GM21390 (cell line): ENCODE results near the gene SEMA6A.
A peak's percentile ranks its signal among the peaks of the same experiment; 100 is the strongest.

Experiments used
- ATAC-seq: cut with Tn5 transposase; IDR thresholded peaks from one replicate; pipeline ENCODE4 v1.9.1; 2021; ENCODE audit not compliant: unreplicated experiment

Gene SEMA6A, protein sequence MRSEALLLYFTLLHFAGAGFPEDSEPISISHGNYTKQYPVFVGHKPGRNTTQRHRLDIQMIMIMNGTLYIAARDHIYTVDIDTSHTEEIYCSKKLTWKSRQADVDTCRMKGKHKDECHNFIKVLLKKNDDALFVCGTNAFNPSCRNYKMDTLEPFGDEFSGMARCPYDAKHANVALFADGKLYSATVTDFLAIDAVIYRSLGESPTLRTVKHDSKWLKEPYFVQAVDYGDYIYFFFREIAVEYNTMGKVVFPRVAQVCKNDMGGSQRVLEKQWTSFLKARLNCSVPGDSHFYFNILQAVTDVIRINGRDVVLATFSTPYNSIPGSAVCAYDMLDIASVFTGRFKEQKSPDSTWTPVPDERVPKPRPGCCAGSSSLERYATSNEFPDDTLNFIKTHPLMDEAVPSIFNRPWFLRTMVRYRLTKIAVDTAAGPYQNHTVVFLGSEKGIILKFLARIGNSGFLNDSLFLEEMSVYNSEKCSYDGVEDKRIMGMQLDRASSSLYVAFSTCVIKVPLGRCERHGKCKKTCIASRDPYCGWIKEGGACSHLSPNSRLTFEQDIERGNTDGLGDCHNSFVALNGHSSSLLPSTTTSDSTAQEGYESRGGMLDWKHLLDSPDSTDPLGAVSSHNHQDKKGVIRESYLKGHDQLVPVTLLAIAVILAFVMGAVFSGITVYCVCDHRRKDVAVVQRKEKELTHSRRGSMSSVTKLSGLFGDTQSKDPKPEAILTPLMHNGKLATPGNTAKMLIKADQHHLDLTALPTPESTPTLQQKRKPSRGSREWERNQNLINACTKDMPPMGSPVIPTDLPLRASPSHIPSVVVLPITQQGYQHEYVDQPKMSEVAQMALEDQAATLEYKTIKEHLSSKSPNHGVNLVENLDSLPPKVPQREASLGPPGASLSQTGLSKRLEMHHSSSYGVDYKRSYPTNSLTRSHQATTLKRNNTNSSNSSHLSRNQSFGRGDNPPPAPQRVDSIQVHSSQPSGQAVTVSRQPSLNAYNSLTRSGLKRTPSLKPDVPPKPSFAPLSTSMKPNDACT

DNA sequence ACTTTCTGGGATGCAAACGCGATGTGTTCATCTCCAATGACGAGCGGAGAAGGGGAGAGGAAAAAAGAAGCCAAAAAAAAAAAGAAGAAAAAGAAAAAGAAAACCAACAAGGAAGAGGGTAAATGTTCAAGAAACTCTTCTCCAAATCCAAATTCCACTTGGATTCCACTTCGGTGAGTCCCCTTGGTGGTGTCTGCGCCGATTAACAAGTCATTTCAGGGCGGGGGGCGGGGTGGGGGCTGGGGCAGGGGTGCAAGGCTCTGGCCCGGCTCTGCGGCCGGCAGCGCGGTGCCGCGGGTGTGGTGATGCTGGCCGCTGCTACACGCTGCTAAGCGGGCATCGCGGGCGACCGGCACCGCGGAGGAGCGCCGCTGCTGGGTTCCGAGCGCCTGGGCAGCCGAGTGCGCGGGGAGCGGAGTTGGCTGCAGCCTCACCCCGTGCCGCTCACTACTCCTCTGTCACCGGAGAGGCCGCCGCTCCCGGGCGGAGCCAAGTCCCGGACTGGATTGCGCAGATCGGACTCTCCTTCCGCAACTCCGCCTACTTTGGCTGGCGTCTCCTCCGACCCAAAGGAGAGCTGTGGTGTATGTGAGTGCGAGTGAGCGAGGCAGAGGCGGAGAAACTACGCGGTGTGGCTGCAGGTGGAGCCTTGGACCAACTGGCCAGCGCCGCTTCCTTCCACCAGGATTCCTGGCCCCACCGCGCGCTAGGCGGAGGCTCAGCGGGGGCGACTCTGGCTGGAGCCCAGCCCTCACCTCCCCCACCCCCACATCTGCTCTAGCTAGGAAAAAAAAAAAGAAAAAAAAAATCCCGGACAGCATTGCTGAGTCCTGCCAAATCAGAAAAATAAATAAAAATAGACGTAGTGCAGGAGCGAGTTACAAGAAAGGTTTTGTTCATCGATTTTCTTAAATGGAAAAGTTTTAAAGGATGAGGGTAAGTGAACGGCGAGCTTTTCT, at the start of gene SEMA6A:
Gene SEMA6A, minus strand, starts transcription at position 457 of the 959 bp plus-strand sequence. CDS start 69,879 bp downstream, outside the sequence.
- peak; percentile 56 for ATAC-seq

DNA sequence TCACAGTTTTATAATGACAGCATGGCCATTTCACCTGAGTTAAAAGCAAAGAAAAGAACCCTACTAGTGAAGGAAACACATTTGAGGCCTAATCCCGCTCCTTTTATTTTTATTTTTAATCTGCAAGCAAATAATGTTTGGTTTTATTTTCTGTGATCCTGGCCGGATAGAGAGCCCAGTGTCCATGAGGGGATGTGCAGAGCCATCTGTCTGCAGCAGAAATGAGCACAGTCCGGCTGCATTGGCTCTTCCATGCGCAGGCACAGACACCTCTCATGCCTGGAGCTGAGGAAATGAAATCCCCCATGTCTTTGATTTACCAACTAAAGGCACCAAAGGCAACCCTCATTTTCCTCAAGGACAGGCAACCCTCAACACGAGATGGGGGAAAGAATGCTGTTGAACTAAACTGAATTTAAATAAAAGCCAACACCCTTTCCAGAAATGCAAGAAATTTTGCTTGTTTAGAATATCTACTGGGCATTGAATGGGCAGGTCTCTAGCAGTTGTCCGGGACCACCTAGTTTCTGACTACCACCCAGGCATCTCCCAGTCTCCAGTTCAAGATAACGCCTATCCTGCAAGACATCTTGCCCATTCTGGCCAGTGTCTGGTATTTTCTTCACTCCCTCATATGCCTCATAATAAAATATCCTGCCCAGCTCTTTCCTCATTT, 47.9 kb upstream of the SEMA6A start:
- no peak for ATAC-seq

- no peak for ATAC-seq
Measured at GRCh38 chr5:116621599-116621998, 47.0 kb upstream of the SEMA6A start.

DNA sequence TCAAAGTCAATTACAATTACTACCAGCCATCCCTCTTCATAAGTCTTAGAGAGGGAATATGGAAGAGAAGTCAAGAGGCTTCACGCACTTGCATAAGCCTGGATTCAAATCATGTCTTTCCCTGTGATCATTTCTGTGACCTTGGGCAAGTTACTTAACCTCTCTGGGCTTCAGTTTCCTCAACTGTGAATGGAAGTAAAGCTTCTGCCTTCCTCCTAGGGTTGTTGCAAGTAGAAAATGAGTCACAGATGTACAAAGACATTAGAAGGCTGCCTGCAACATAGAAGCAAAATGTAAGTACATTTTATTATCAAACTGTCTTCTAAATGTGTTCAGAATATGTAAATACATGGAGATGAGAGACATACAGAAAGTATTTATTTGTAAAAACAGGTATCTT, 42.3 kb upstream of the SEMA6A start:
- ATAC-seq: no peak

- no peak for ATAC-seq
Measured at GRCh38 chr5:116614603-116614920, 39.9 kb upstream of the SEMA6A start.

GRCh38 chr5:116613445-116613844, 38.8 kb upstream of the SEMA6A start:
- no peak for ATAC-seq

GRCh38 chr5:116612431-116612830, 37.8 kb upstream of the SEMA6A start:
- ATAC-seq: no peak

- no peak for ATAC-seq
Measured at GRCh38 chr5:116605310-116606070, 30.9 kb upstream of the SEMA6A start.

DNA sequence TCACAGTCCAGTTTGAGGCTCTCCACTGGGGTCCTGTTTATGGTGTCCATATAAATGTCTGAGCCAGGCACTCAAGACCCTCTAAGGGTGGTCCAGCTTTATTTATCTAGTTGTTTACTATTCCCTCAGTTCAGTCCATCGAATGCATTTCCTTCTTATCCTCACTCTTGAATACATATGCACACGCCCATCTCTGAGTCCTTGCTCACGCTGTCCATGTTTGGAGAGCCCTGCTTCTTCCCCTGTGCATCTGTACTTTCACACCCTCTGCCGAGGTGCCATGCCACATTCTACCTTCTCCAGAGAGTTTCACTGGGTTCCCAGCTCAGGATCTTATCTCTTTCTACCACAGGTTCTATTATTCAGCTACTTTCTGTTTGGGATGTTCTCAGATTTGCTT, 30.2 kb upstream of the SEMA6A start:
- ATAC-seq: no peak

DNA sequence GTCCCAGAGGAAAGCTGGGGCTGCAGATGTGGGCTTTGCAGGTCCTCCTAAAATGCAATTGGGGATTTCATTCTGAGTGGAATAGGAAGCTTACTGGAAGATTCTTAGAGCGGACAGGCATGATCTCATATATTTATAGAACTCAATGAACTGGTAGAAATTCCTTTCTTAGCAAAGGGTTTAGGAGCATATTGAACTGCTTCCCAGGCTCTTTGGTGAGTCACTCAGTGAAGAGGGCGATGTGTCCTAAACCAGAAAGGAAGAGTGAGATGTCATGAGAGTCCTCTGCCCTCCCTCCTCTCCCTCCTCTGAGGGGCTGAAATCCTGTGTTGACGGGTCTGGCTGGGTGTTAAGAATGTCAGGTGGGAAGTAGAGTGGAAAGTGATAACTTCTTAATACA, 26.3 kb upstream of the SEMA6A start:
- no peak for ATAC-seq

- no peak for ATAC-seq
Measured at GRCh38 chr5:116598911-116599310, 24.3 kb upstream of the SEMA6A start.

GRCh38 chr5:116595498-116595897, 20.9 kb upstream of the SEMA6A start:
- ATAC-seq: no peak

- ATAC-seq: no peak
Measured at GRCh38 chr5:116593340-116593739, 18.7 kb upstream of the SEMA6A start.

DNA sequence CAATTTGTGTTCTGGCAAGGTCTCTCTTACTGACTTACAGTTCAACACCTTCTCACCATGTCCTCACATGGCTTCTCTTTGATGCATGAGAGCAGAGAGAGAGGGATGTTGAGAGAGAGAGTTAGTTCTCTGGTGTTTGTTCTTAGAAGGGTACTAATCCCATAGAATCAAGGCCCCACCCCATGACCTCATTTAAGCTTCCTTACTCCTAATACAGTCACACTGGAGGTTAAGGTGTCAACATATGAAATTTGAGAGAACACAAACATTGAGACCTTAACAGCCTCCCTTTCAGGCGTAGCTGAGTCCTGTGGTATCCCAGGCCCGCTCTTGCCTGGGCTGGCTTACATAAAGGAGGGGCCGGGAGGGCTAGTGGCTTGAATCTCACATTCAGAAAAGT, 10.6 kb upstream of the SEMA6A start:
- no peak for ATAC-seq

DNA sequence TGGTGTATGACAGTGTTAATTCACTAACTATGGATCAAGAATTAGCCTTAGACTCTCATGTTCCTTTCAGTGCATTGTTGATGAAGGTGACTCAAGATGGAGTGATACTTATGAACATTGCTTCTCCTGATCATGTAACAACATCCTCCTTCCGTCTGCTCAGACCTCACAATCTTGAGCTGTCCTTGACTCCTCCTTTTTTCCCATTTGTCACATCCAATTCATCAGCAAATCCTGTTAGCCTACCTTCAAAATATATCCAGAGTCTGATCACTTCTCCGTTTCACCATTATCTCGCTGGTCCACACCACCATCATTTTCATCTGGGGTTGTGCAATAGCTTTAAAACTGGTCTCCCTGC, 9.2 kb upstream of the SEMA6A start:
- ATAC-seq: no peak

DNA sequence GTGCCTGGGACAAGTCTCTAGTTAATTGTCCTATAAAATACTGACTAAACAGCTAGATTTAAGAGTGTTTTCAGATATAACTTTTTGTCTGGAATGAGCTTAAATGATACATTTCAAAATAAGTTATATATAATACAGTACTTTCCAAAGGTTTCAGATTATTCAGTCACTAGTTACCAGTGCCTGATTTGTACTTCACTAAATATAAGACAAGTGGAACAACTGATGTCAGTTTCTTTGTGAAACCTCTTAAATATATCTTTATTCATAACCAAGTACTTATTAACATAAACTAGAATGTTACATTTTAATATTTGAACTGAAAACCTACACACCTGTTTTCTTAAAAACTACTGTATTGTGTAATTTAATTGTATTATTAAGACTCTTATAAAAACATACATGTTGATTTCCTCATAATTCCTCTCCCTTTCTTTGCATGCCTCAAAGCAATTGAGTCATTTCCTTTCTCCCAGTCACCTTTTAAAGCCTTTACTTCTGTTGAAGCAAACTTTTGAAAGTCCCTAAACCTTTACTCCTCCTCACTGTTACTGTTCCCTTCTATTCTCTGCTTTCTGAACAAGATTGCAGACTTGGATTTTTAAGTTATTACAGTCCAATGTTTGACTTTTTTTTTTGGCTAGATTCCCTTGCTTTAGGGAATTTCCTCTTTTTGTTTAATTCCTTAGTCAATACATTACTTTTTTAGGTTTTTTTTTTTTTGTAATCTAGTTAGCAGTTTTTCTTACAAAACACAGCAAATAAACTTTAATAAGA, 8.7 kb upstream of the SEMA6A start:
- no peak for ATAC-seq

DNA sequence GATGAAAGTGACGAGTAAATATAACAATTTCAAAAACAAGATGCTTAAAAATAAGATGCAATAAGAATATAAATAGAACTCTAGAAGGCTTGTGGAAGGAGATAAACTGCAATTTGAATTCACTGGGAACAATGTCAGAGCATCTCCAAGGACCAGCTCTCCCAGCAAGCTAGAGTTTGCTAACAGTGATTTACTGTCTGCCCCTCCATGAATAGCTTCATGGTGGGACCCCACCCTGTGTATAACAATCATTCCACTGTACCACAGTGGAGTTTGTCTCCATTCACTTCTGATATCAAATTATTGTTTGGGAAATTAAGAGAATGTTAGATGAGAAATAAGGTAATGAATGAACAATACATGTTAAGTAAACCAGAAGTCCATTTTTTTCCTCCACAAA, 7.3 kb upstream of the SEMA6A start:
- ATAC-seq: no peak

- no peak for ATAC-seq
Measured at GRCh38 chr5:116579144-116579543, 4.5 kb upstream of the SEMA6A start.

DNA sequence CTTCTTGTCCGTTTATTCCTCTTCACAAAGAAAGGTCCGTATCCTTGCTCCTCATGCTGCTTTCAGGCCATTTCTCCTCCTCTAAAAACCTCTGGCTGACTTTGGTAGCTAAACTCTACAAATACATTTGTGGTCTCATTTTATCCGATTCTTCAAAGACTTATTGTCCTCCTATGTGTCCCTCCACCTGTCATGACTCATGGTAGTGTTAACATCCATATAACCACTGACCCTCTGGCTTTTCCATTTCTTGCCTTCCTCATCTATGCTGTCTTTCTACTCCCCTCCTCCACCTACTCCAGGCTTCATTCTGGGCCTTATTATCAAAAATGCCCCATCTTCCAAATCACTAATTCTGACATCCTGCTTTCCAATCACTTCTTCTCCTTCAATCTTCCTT, 4.1 kb upstream of the SEMA6A start:
- no peak for ATAC-seq
